Mesothelial cell of epicardium (in vitro differentiated cells): ENCODE measurements around the gene LRRC42. TPM values are rescaled to one million over a fixed set of nuclear protein-coding genes. Genes with fewer than 3 reads are reported as not detected.
A peak's percentile ranks its signal among the peaks of the same experiment; 100 is the strongest.

ENCODE experiments used
- DNase-seq, 2 experiments: peaks; one replicate each; pipeline ENCODE4 v3.0.0; 2021; ENCODE audit warnings: low spot score in 2 of 2; ENCODE audit not compliant: unreplicated experiment in 2 of 2
- H3K27ac Mint-ChIP-seq: 2 replicates; pipeline ENCODE4 v1.8.0; 2021; ENCODE audit warnings: mixed read lengths
- H3K27me3 Mint-ChIP-seq: 2 replicates; pipeline ENCODE4 v1.8.0; 2021; ENCODE audit warnings: low read depth, mixed read lengths
- H3K36me3 Mint-ChIP-seq: 2 replicates; pipeline ENCODE4 v1.8.0; 2021; ENCODE audit warnings: mixed read lengths
- H3K4me1 Mint-ChIP-seq: 2 replicates; pipeline ENCODE4 v1.8.0; 2021; ENCODE audit warnings: mixed read lengths
- H3K4me3 Mint-ChIP-seq: 2 replicates; pipeline ENCODE4 v1.8.0; 2021; ENCODE audit warnings: mild to moderate bottlenecking, moderate library complexity, mixed read lengths
- H3K9me3 Mint-ChIP-seq: 2 replicates; pipeline ENCODE4 v1.8.0; 2021; ENCODE audit warnings: mixed read lengths
- CTCF ChIP-seq: fragments of 200-600 bp; sonication (generic); IDR thresholded peaks from one replicate; pipeline ENCODE4 v1.5.0; 2021; ENCODE audit warnings: antibody characterized with exemption; ENCODE audit not compliant: unreplicated experiment
- total RNA-seq: library from RNA; stranded (reverse); gene quantifications from 3 replicates; pipeline ENCODE4 v1.2.1, GENCODE V29; 2021

The LRRC42 gene
- total RNA-seq, 1 donor from 2014 or later: 43.2 TPM

- H3K27me3 Mint-ChIP-seq: no peaks in the 10 kb centered on the region
- no peak overlapping the region for H3K4me3 Mint-ChIP-seq
- H3K4me1 Mint-ChIP-seq: peaks cover 20% of the 10 kb centered on the region
- no peak overlapping the region for H3K27ac Mint-ChIP-seq
- no peak for DNase-seq
- no peaks in the 10 kb centered on the region for H3K9me3 Mint-ChIP-seq
- H3K36me3 Mint-ChIP-seq: peaks cover 13% of the 10 kb centered on the region
- TF ChIP-seq CTCF: no peak
Measured at GRCh38 chr1:53942127-53942957, 3.8 kb upstream of the LRRC42 start.

- Mint-ChIP-seq H3K4me3 (no peak overlapping the region), H3K36me3 (peaks cover 8% of the 10 kb centered on the region), H3K9me3 (no peaks in the 10 kb centered on the region), H3K27me3 (no peaks in the 10 kb centered on the region), H3K27ac (no peak overlapping the region), H3K4me1 (peaks cover 27% of the 10 kb centered on the region)
- no peak for TF ChIP-seq CTCF
- DNase-seq: no peak
Measured at GRCh38 chr1:53943090-53943489, 3.1 kb upstream of the LRRC42 start.

GRCh38 chr1:53943490-53944043 lies 2.6 kb upstream of the LRRC42 start:
- Mint-ChIP-seq H3K27me3 (no peaks in the 10 kb centered on the region), H3K9me3 (no peaks in the 10 kb centered on the region), H3K4me3 (peak overlapping the region; percentile 50), H3K36me3 (peaks cover 5% of the 10 kb centered on the region), H3K27ac (peak overlapping the region; percentile 73), H3K4me1 (peaks cover 32% of the 10 kb centered on the region)
- no peak for TF ChIP-seq CTCF
- no peak for DNase-seq

- no peak for DNase-seq
- peak overlapping the region; percentile 96 for H3K27ac Mint-ChIP-seq
- peaks cover 42% of the 10 kb centered on the region for H3K4me1 Mint-ChIP-seq
- H3K9me3 Mint-ChIP-seq: no peaks in the 10 kb centered on the region
- TF ChIP-seq CTCF: no peak
- no peaks in the 10 kb centered on the region for H3K27me3 Mint-ChIP-seq
- H3K36me3 Mint-ChIP-seq: peaks cover 2% of the 10 kb centered on the region
- peak overlapping the region; percentile 93 for H3K4me3 Mint-ChIP-seq
Measured at GRCh38 chr1:53944469-53945182, 1.5 kb upstream of the LRRC42 start.

- Mint-ChIP-seq H3K4me1 (peaks cover 46% of the 10 kb centered on the region), H3K36me3 (peaks cover 1% of the 10 kb centered on the region), H3K4me3 (peak overlapping the region; percentile 93), H3K27ac (peak overlapping the region; percentile 96), H3K9me3 (no peaks in the 10 kb centered on the region), H3K27me3 (no peaks in the 10 kb centered on the region)
- DNase-seq: no peak
- TF ChIP-seq CTCF: no peak
Measured at GRCh38 chr1:53945183-53945432, 1.0 kb upstream of the LRRC42 start.
